ENCODE results near the gene ATRNL1. TPM values are rescaled to one million over a fixed set of nuclear protein-coding genes. Genes with fewer than 3 reads are reported as not detected.

The ATRNL1 gene
- total and polyA plus RNA-seq, 2 of the 8 experiments (the other 6 are each of a cell fraction or from before 2014, with no cell fraction given), result 5.1 to 17.6 TPM

DNA sequence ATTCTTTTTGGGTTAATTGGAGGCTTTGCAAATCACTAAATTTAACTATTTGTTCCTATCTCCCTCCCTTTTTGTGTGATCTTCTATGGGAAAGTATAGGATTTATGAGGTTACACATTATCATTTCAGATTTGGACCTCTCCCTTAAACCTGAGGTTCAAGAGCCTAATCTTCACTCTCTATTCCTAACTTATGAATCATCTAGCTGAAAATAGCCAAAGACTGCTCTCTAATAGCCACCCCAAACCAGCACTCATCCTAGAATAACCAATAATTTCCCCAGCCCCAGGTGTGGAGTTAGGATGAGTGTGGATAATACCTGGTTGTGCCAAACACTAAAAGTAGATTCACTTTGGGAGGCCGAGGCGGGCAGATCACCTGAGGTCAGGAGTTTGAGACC is 680.7 kb downstream of the ATRNL1 start:
- no peak overlapping the region for H3K18ac ChIP-seq (ENCODE audit: extremely low read depth, low read length)
- H2BK12ac ChIP-seq (ENCODE audit: low read depth, low read length), result no peak overlapping the region
- H2BK20ac ChIP-seq (ENCODE audit: low read length), result no peak overlapping the region
- H3K23ac ChIP-seq (ENCODE audit: insufficient read length), result no peak overlapping the region
- H4K20me1 ChIP-seq (replicated peaks in 1 of 2; ENCODE audit: control insufficient read depth in 1 of 2, insufficient read depth in 2 of 2, low read length in 2 of 2), result no peaks in the 10 kb centered on the region
- H3K14ac ChIP-seq (ENCODE audit: insufficient read length), result no peak overlapping the region
- H3K27me3 ChIP-seq (replicated peaks in 1 of 4; ENCODE audit: control insufficient read depth in 3 of 4, extremely low read depth in 1 of 4, insufficient read depth in 3 of 4, low read length in 3 of 4), result no peaks in the 10 kb centered on the region
- no peak overlapping the region for H3K27ac ChIP-seq (ENCODE audit: low read depth, low read length)
- no peaks in the 10 kb centered on the region for H3K36me3 ChIP-seq (ENCODE audit: control insufficient read depth in 2 of 4, insufficient read depth in 4 of 4, low read length in 3 of 4)
- 92% methylated on average over 2 of the region's 2 CpGs; no CpG with 5 or more reads in 1 of the 2 experiments for WGBS, 2 experiments (ENCODE audit: extremely low coverage in 1 of 2, insufficient coverage in 1 of 2, insufficient read length in 1 of 2, insufficient replicate concordance in 2 of 2, low coverage in 1 of 2, low lambda C conversion rate in 2 of 2, missing lambda C conversion rate in 1 of 2)
- H3K79me1 ChIP-seq (ENCODE audit: low read depth, low read length), result no peaks in the 10 kb centered on the region
- FAIRE-seq, result no peak
- TF ChIP-seq, protein P1, sequence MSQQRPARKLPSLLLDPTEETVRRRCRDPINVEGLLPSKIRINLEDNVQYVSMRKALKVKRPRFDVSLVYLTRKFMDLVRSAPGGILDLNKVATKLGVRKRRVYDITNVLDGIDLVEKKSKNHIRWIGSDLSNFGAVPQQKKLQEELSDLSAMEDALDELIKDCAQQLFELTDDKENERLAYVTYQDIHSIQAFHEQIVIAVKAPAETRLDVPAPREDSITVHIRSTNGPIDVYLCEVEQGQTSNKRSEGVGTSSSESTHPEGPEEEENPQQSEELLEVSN (IDR thresholded peaks at IDR 0.05), result no peak
- TF ChIP-seq MAFK (IDR thresholded peaks at IDR 0.05; ENCODE audit: low read depth, low read length), result no peak
- TF ChIP-seq CEBPB (IDR thresholded peaks at IDR 0.05; ENCODE audit: low read depth, low read length), result no peak
- no peak for TF ChIP-seq RXRA (IDR thresholded peaks at IDR 0.05; ENCODE audit: insufficient read depth, low read depth, low read length)
- no peak for TF ChIP-seq CREB1 (IDR thresholded peaks at IDR 0.05)
- TF ChIP-seq EP300 (IDR thresholded peaks at IDR 0.05; ENCODE audit: borderline replicate concordance in 1 of 2, low read depth in 2 of 2, low read length in 2 of 2), result no peak
- TF ChIP-seq HDAC2 (IDR thresholded peaks at IDR 0.05; ENCODE audit: borderline replicate concordance in 1 of 2, low read depth in 2 of 2, low read length in 2 of 2), result no peak
- TF ChIP-seq, protein P2, sequence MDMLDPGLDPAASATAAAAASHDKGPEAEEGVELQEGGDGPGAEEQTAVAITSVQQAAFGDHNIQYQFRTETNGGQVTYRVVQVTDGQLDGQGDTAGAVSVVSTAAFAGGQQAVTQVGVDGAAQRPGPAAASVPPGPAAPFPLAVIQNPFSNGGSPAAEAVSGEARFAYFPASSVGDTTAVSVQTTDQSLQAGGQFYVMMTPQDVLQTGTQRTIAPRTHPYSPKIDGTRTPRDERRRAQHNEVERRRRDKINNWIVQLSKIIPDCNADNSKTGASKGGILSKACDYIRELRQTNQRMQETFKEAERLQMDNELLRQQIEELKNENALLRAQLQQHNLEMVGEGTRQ (IDR thresholded peaks at IDR 0.05; ENCODE audit: low read length), result no peak
- TF ChIP-seq CHD1 (IDR thresholded peaks at IDR 0.05; ENCODE audit: low read depth, low read length), result no peak
- DNase-seq (ENCODE audit: low read depth in 1 of 2, low spot score in 2 of 2), result no peak
- no peaks in the 10 kb centered on the region for H3K4me1 ChIP-seq (replicated peaks in 1 of 4; ENCODE audit: control insufficient read depth in 3 of 4, insufficient read depth in 4 of 4, low read length in 3 of 4)
- no peaks in the 10 kb centered on the region for H3K23me2 ChIP-seq (ENCODE audit: low read depth, low read length)
- H2BK5ac ChIP-seq (ENCODE audit: low read depth, low read length), result no peak overlapping the region
- no peak overlapping the region for H2BK120ac ChIP-seq (replicated peaks; ENCODE audit: low read depth, low read length)
- no peak overlapping the region for H4K5ac ChIP-seq (ENCODE audit: insufficient read length, low read depth, low read length)
- no peak overlapping the region for H2AK5ac ChIP-seq (ENCODE audit: low read depth, low read length)
- no peak overlapping the region for H3K4me3 ChIP-seq (ENCODE audit: extremely low read depth in 1 of 4, insufficient read depth in 2 of 4, low read depth in 3 of 4, low read length in 4 of 4)
- H3K79me2 ChIP-seq (ENCODE audit: control insufficient read depth in 1 of 2, insufficient read depth in 2 of 2, low read length in 2 of 2), result no peaks in the 10 kb centered on the region
- no peak overlapping the region for H3K56ac ChIP-seq (replicated peaks; ENCODE audit: insufficient read length, low read depth, low read length)
- H3K9me3 ChIP-seq (ENCODE audit: insufficient read depth in 2 of 2, low read depth in 1 of 2, low read length in 1 of 2), result no peaks in the 10 kb centered on the region
- H3K9ac ChIP-seq (replicated peaks in 1 of 4; ENCODE audit: extremely low read depth in 1 of 4, low read depth in 3 of 4, low read length in 3 of 4), result no peak overlapping the region
- H2BK15ac ChIP-seq (ENCODE audit: low read length), result no peak overlapping the region
- H4K91ac ChIP-seq (replicated peaks; ENCODE audit: insufficient read length, low read length), result no peak overlapping the region
- ChIA-PET POLR2A (ENCODE audit: partially characterized antibody) (no interaction called here), CTCF (ENCODE audit: partially characterized antibody) (interaction anchor here (1.0 to 2.1 kb wide), 2 partner anchors 13 to 26 kb away, joined by 3 to 7 read pairs; no protein-coding TSS in a partner anchor)
- no peak overlapping the region for H3K4me2 ChIP-seq (ENCODE audit: insufficient read depth in 1 of 2, low read depth in 2 of 2, low read length in 2 of 2)
- H2AFZ ChIP-seq (ENCODE audit: low read length), result no peak overlapping the region
- no peak overlapping the region for H3K4ac ChIP-seq (replicated peaks; ENCODE audit: insufficient read length, low read depth, low read length)
- H4K8ac ChIP-seq (ENCODE audit: extremely low read depth, insufficient read depth, low read length), result no peak overlapping the region

Measured in H1 (cell line).